PC-3 (cell line): ENCODE data around the gene FBXO15. TPM values are rescaled to one million over a fixed set of nuclear protein-coding genes. Genes with fewer than 3 reads are reported as not detected.

Experiments
- ATAC-seq: fragments of 200-7000 bp; cut with Tn5 transposase; 2 replicates; pipeline ENCODE4 v1.9.1; 2020; ENCODE audit warnings: mild to moderate bottlenecking, moderate library complexity
- BruUV-seq: library from RNA; stranded (reverse); fragments of 400-500 nt; replicated peaks from 2 replicates; lab custom pipeline; 2021; lab: Mats Ljungman, UMichigan
- CTCF ChIA-PET: fragments of 300-600 bp; sonication (Branson Sonifier 250); formaldehyde crosslinking; loops from one replicate; lab custom pipeline; 2022; ENCODE audit warnings: antibody characterized with exemption; lab: Charles Lee
- POLR2A ChIA-PET: fragments of 300-600 bp; sonication (Branson Sonifier 250); formaldehyde crosslinking; loops from one replicate; lab custom pipeline; 2022; ENCODE audit warnings: antibody characterized with exemption; ENCODE audit not compliant: unreplicated experiment; lab: Charles Lee
- DNase-seq: peaks from one replicate; pipeline ENCODE4 v3.0.0-alpha.2; 2015
- H2AFZ ChIP-seq: fragments of 300-600 bp; sonication (generic); 2 replicates; pipeline ENCODE4 v1.6.0; 2016; ENCODE audit warnings: antibody characterized with exemption, low read length
- H3F3A ChIP-seq: fragments of 300-600 bp; sonication (generic); one replicate; pipeline ENCODE4 v1.6.0; 2017; ENCODE audit warnings: antibody characterized with exemption, low read length, control low read depth, mild to moderate bottlenecking; ENCODE audit not compliant: unreplicated experiment
- H3K27ac ChIP-seq: fragments of 300-600 bp; sonication (generic); 2 replicates; pipeline ENCODE4 v1.5.1; 2016; ENCODE audit warnings: mild to moderate bottlenecking, low read length
- H3K27me3 ChIP-seq: fragments of 300-600 bp; sonication (generic); 2 replicates; pipeline ENCODE4 v1.6.1; 2016; ENCODE audit warnings: low read length, mixed read lengths
- H3K36me3 ChIP-seq: fragments of 300-600 bp; sonication (generic); 2 replicates; pipeline ENCODE4 v1.6.1; 2016; ENCODE audit warnings: low read depth, mixed run types, low read length, mixed read lengths
- H3K4me1 ChIP-seq: fragments of 300-600 bp; sonication (generic); 2 replicates; pipeline ENCODE4 v1.5.1; 2016; ENCODE audit warnings: low read length; ENCODE audit not compliant: insufficient read depth
- H3K4me2 ChIP-seq: fragments of 300-600 bp; sonication (generic); 2 replicates; pipeline ENCODE4 v1.6.0; 2016; ENCODE audit warnings: low read length
- H3K4me3 ChIP-seq: fragments of 300-600 bp; sonication (generic); 2 replicates; pipeline ENCODE4 v1.5.1; 2016; ENCODE audit warnings: mild to moderate bottlenecking, low read length, mixed read lengths
- H3K79me2 ChIP-seq: fragments of 300-600 bp; sonication (generic); 2 replicates; pipeline ENCODE4 v1.6.1; 2017; ENCODE audit warnings: low read length, mixed read lengths
- H3K9ac ChIP-seq: fragments of 300-600 bp; sonication (generic); 2 replicates; pipeline ENCODE4 v1.6.0; 2016; ENCODE audit warnings: mild to moderate bottlenecking, low read length
- H3K9me2 ChIP-seq: fragments of 300-600 bp; sonication (generic); replicated peaks from 2 replicates; pipeline ENCODE4 v1.6.1; 2016; ENCODE audit warnings: mixed run types, low read length, mixed read lengths
- H3K9me3 ChIP-seq: fragments of 300-600 bp; sonication (generic); 2 replicates; pipeline ENCODE4 v1.6.1; 2016; ENCODE audit warnings: low read length, mixed read lengths
- H4K20me1 ChIP-seq: fragments of 300-600 bp; sonication (generic); 2 replicates; pipeline ENCODE4 v1.6.1; 2016; ENCODE audit warnings: low read length, mixed read lengths
- CTCF ChIP-seq: fragments of 300-600 bp; sonication (generic); conservative IDR thresholded peaks from 2 replicates; pipeline ENCODE4 v1.5.1; 2017; ENCODE audit warnings: antibody characterized with exemption, low read depth, mild to moderate bottlenecking, low read length
- EZH2 ChIP-seq: fragments of 300-600 bp; sonication (generic); IDR thresholded peaks from one replicate; pipeline ENCODE4 v1.6.1; 2017; ENCODE audit warnings: antibody characterized with exemption, mild to moderate bottlenecking, low read length; ENCODE audit not compliant: unreplicated experiment
- EZH2phosphoT487 ChIP-seq: fragments of 300-600 bp; sonication (generic); IDR thresholded peaks from 2 replicates; pipeline ENCODE4 v1.6.1; 2018; ENCODE audit warnings: mild to moderate bottlenecking, antibody characterized with exemption, low read length, borderline replicate concordance
- intact Hi-C: fragments of 100-400 bp; cut with micrococcal nuclease; formaldehyde crosslinking; loops from 2 replicates; pipeline ENCODE4 v1.9.0; 2023
- total RNA-seq: library from RNA; depleted of rRNA; stranded (reverse); fragments of >200 nt; gene quantifications from 2 replicates; pipeline ENCODE4 v1.2.3, GENCODE V29; 2014

FBXO15 gene
- total RNA-seq, 1 experiment from 2014 or later = 0.87 TPM

- Histone ChIP-seq H3K9me2 (no peaks in the 10 kb centered on the region), H2AFZ (no peak overlapping the region), H3F3A (no peaks in the 10 kb centered on the region), H3K9ac (no peak overlapping the region), H3K4me2 (no peak overlapping the region), H3K79me2 (no peaks in the 10 kb centered on the region), H3K36me3 (no peaks in the 10 kb centered on the region), H3K4me1 (peaks cover 11% of the 10 kb centered on the region), H3K9me3 (no peaks in the 10 kb centered on the region), H3K27ac (no peak overlapping the region), H3K27me3 (no peaks in the 10 kb centered on the region), H3K4me3 (no peak overlapping the region), H4K20me1 (no peaks in the 10 kb centered on the region)
- CTCF ChIA-PET = no interaction called here
- BruUV-seq = no TSS peak
- intact Hi-C loops = no loop called here
- TF ChIP-seq EZH2 (no peak), EZH2phosphoT487 (no peak), CTCF (no peak)
- DNase-seq = peak; percentile 33
- ATAC-seq = peak; percentile 67
- POLR2A ChIA-PET = no interaction called here
Measured at GRCh38 chr18:74183130-74183529, 35.5 kb upstream of the FBXO15 start.

- Histone ChIP-seq H3K4me2 (no peak overlapping the region), H3K27ac (no peak overlapping the region), H3K4me3 (no peak overlapping the region), H3K27me3 (peaks cover 6% of the 10 kb centered on the region), H3K9ac (no peak overlapping the region), H3F3A (no peaks in the 10 kb centered on the region), H3K9me3 (no peaks in the 10 kb centered on the region), H3K4me1 (peaks cover 11% of the 10 kb centered on the region), H3K36me3 (no peaks in the 10 kb centered on the region), H4K20me1 (no peaks in the 10 kb centered on the region), H3K9me2 (no peaks in the 10 kb centered on the region), H2AFZ (no peak overlapping the region), H3K79me2 (no peaks in the 10 kb centered on the region)
- POLR2A ChIA-PET = no interaction called here
- TF ChIP-seq EZH2 (no peak), EZH2phosphoT487 (no peak), CTCF (no peak)
- ATAC-seq = no peak
- BruUV-seq = no TSS peak
- CTCF ChIA-PET = no interaction called here
- intact Hi-C loops = no loop called here
- DNase-seq = no peak
Measured at GRCh38 chr18:74182335-74182734, 34.7 kb upstream of the FBXO15 start.

GRCh38 chr18:74179623-74180199 is 32.1 kb upstream of the FBXO15 start:
- TF ChIP-seq EZH2 (no peak), EZH2phosphoT487 (no peak), CTCF (no peak)
- Histone ChIP-seq H2AFZ (no peak overlapping the region), H3K27ac (no peak overlapping the region), H3K9ac (no peak overlapping the region), H4K20me1 (no peaks in the 10 kb centered on the region), H3K79me2 (no peaks in the 10 kb centered on the region), H3K9me3 (no peaks in the 10 kb centered on the region), H3K36me3 (no peaks in the 10 kb centered on the region), H3K4me2 (no peak overlapping the region), H3K27me3 (peaks cover 28% of the 10 kb centered on the region), H3K4me1 (0 out of 2 replicates have a peak, but pooled peaks cover 5% of the 10 kb centered on the region), H3F3A (no peaks in the 10 kb centered on the region), H3K9me2 (no peaks in the 10 kb centered on the region), H3K4me3 (no peak overlapping the region)
- intact Hi-C loops = no loop called here
- ATAC-seq (no peak), DNase-seq (no peak)
- POLR2A ChIA-PET = no interaction called here
- CTCF ChIA-PET = no interaction called here
- no TSS peak for BruUV-seq
